Germinal center (tissue), 1 donor: ENCODE results near the gene ZNF764.
"Not testable (repeated sequence)": the region's sequence is repeated elsewhere in the genome, so short reads cannot be mapped to it uniquely, and the experiment has no call there.

ENCODE experiments used
- DNase-seq: peaks from one replicate; pipeline ENCODE4 v3.0.0; 2012; ENCODE audit warnings: mixed read lengths, low spot score

Gene ZNF764

DNA sequence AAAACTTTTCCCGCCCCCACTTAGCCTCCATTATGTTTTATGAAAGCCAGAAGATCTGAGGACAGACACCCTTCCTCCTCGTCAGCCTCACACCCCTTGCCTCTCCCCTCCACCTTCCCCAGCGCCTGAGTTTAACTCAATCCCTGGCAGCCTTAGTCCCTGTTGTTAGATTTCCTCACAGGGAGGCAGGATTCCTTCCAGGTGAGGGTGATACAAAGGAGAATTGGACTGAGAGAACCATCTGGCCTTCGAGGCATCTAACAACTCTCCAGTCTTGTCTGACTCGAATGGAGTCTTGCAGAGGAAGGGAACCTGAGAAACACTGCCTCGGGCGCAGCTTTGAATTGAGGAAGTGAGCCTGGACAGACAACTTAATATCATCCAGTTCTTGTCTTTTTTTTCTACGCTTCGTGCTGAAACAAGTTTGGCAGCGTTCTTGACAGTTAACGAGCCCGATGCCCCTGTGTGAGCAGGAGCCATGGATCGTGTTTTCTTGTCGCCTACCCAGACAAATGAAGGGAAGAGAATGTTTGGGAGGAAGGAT lies 30.5 kb downstream of the ZNF764 start:
- DNase-seq, result peak; percentile 82

DNA sequence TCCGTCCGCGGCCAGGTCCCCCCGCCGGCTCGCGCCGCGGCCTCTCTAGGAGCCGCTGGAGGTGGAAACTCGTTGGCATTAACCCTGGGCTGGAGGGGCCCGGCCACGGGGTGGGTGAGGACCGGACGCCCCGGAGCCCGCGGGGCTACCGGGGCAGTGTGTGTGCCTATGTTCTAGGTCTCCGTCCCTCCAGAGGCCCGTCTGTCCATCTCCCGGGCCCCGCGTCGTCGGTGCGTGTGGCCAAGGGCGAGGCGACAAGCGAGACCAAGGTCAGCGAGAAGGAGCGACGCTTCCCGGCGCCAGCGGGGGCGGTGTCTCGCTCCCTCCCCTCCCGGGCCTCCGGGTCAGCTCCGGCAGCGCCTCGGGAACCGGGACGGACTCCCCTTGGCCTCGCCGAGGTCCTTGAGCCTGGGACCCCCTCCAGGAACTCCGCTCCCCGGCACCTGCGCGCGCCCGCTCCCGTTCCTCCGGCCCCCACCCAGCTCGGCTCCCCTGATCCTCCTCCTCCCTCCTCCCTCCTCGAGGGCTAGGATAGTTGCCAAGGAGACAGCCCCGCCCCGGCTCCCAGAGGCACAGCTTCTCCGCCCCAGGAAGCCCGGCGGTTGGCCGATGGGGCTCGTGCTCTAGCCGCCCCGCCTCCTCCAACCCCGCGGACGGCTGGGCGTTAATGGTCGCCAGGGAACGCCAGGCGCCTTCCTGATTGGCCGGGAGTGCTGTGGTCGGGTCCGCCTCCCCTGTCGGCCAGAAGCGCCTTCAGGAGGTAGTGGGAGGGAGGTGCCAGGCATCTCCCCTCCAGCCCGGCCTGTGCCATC lies 31.1 kb downstream of the ZNF764 start:
- peak; percentile 95 for DNase-seq

DNA sequence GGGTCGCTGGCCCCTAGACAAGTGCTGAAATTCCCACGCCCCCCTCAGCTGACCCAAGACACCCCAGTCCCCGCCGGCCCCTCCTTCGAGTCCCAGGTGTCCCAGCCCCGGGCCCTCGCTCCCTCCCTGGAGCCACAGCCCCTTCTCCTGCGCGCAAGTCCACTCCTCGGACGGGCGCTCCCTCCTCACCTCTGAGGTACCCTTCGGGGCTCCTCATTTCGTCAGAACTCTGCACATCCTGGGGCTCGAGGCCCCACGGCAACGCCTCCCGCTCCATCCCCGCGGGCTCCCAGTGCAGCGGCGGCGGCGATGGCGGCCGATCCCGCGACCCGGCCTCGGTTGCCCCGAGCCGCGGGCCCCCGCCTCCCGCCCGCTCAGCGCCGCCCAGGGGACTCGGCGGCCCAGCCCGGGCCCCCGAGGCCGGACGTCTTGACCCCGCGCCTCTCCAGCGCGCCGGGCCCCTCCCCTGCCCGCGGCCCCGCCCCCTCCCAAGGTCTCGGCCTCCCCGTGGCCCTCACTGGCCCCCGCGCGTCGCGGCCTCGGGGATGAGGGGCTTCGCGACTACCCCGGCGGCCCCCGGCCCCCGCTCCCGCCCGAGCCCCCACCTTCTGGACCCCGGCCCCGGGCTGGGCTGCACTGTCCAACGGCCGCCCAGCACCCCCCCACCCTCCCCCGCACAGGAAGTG lies 31.9 kb downstream of the ZNF764 start, which contains the start of gene ZNF768:
ZNF768 (minus strand) TSS at position 430 of the 686 bp plus-strand sequence; CDS start at position 277, 153 bp downstream.
- DNase-seq, result peak; percentile 57

DNA sequence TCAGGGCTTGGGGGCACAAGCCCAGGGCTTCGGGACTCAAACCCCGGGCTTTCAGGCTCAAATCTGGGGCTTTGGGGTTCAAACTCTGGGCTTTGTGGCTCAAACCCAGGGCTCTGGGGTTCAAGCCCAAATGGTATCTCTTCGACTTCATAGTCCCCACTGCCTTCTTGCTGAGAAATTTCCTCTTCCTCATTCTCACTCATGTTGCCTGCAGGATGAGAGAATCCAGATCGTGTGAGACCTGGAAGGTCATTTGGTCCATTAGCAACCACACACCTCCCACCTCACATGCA lies 32.4 kb downstream of the ZNF764 start:
- DNase-seq, result no peak

DNA sequence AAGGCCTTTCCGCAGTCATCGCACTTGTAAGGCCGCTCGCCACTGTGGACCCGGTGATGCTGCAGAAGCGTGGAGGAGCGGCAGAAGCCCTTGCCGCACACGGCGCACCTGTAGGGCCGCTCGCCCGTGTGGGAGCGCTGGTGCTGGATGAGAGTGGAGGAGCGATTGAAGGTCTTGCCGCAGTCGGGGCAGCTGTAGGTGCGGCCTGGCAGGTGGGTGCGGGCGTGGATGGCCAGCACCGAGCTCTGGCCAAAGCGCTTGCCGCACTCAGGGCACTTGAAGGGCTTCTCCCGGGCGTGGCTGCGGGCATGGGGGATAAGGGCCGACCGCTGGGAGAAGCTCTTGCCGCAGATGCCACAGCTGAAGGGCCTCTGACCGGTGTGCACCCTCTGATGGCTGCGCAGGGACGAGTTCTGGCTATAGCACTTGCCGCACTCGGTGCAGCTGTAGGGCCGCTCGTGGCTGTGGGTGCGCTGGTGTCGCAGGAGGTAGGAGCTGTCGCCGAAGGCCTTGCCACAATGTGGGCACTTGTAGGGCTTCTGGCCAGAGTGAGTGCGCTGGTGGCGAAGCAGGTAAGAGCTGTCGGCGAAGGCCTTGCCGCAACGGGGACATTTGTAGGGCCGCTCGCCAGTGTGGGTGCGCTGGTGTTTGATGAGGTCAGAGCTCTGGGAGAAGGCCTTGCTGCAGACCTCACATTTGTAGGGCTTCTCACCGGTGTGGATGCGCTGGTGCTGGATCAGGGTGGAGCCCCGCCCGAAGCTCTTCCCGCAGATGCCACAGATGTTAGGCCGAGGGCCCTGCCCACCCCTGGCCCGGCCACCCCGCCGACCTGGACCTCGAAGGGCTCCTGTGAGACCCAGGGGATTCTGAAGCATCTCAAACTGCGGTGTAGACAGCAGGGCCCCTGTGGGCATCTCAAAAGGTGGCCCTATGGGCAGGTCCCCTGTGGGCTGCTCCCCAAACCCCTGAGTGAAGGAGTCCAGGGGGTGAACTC lies 33.3 kb downstream of the ZNF764 start:
- no peak for DNase-seq

DNA sequence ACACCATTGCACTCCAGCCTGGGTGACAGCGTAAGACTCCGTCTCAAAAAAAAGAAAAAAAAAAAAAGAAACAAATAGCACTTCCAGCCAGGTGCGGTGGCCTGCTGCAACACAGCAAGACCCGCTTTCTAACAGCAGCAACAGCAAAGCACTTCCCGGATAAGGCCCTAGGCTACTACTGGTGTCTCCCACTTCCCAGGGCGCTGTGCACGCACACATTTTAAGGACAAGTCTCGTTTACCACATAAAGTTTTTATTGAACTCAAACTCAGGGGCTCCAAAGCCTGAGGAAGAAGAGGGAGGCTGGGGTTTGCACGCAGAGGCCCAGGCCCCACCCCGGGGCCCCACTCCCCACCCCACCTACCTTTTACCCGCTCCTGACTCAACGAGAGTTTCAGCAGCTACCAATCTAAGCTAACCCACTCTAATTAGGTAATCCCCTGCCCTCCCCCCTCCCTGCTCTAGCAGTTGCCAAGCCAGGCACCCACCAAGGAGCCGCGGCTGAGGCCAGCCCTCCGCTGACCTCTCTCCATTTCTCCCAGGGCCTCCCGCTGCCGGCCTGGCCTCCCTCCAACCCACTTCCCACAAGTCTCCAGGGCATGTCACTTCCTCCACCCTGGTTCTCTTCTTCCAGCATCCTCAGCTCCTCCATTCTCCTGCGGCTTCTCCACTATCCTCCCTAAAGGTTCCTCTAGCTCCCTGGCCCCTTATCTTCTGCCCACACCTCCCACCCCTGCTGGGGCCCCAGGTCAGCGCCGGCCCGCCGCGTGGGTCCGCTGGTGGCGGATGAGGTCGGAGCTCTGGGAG lies 34.2 kb downstream of the ZNF764 start:
- DNase-seq, result no peak

DNA sequence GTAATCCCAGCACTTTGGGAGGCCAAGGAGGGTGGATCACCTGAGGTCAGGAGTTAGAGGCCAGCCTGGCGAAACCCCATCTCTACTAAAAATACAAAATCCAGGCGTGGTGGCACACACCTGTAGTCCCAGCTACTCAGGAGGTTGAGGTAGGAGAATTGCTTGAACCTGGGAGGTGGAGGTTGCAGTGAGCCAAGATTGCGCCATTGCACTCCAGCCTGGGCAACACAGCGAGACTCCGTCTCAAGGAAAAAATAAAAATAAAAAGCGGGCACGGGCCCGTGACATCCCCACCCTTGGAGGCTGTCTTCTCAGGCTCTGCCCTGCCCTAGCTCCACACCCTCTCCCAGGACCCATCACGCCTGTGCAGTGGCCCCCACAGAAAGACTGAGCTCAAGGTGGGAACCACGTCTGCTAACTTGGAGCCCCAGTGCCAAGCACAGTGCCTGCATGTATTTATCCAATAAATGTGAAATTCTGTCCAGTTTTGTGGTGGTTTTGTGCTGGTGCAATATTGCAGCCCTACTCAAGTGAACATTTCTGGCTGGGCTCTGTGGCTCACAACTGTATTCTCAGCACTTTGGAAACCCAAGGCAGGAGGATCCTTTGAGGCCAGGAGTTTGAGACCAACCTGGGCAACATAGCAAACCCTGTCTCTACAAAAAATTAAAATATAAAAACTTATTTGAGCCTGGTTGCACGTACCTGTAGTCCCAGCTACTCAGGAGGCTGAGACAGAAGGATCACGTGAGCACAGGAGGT lies 35.3 kb downstream of the ZNF764 start:
- DNase-seq, result not testable (repeated sequence)

DNA sequence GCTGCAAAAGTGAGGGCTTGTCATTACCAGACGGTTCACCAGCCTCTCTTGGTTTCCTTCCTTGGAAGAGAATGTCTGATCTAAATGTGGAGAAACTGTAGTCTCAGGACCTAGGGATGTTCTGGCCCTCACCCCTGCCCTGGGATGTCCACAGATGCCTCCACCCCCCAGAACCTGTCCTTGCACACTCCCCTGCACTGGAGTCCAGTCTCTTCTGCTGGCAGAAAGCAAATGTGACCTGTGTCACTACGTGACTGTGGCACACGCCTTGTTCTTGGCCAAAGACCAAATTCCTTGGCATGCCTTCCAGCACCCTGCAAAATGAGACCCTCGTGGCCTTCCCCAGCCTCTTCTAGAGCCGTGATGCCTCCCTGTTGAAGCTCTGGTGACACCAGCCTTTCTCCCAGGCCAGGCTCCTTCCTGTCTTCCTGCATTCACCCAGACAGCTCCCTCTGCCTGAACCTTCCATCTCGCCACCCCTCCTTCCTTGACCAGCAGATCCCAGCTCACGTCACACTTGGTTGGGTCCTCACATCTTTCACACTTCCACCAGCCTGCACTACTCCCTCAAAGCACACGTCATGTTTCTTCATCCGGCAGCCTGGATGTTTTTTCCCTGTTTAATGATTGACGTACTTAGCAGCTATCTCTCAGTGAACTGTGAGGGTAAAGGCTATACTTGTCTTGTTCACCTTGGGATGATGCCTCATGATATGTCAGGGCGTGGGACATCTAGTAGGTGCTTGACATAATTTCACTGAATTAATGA lies 36.1 kb downstream of the ZNF764 start:
- DNase-seq, result no peak

DNA sequence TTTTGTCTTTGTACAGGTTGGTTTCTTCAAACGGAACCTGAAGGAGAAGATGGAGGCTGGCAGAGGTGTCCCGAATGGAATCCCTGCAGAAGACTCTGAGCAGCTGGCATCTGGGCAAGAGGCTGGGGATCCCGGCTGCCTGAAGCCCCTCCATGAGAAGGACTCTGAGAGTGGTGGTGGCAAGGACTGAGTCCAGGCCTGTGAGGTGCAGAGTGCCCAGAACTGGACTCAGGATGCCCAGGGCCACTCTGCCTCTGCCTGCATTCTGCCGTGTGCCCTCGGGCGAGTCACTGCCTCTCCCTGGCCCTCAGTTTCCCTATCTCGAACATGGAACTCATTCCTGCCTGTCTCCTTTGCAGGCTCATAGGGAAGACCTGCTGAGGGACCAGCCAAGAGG lies 36.7 kb downstream of the ZNF764 start:
- no peak for DNase-seq

DNA sequence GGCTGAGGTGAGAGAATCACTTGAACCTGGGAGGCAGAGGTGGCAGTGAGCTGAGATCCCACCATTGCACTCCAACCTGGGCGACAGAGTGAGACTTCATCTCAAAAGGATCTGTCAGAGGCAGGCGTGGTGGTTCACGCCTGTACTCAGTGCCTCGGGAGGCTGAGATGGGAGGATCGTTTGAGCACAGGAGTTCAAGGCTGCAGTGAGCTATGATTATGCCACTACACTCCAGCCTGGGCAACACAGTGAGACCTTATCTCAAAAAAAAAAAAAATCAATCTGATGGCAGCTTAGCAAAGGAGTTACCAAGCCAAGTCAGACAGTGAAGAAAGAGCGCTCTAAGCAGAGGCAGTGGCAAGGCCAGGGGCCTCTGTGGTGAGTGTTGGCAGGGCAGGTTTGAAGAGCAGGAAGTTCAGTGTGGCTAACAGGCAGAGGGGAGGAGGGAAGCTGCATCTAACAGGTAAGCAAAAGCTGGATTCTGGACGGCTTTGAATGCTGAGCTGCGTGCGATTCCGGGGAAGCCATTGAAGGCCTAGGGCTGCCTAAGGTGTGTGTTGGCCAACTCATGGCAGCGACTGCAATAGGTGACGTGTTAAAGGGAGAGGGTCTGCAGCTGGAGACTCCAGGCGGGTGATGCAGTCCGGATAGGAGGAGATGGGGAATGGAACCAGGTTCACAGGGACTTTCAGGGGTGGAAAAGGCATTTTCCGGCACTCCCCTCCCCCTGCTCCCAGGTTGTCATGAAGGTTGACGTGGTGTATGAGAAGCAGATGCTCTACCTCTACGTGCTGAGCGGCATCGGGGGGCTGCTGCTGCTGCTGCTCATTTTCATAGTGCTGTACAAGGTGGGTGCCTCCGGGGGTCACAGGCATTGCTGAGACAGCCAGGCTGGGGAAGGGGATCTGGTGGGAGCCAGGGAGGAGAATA lies 38.8 kb downstream of the ZNF764 start:
- no peak for DNase-seq

DNA sequence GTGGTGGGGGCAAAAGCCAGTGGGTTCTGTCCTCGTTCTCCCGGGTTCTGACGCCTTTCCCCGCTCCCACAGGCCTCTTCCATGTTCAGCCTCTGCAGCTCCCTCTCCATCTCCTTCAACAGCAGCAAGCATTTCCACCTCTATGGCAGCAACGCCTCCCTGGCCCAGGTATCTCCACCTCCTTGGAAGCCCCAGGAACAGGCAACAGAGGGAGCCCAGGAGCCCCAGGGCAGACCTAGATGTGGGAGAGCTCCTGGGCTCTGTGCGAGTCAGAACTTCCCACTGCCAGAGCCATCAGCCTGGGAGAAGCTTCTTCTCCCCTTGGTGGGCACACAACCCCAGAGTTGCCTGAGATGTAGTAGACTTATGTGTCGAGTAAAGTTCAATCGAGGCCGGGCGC lies 39.6 kb downstream of the ZNF764 start:
- no peak for DNase-seq

DNA sequence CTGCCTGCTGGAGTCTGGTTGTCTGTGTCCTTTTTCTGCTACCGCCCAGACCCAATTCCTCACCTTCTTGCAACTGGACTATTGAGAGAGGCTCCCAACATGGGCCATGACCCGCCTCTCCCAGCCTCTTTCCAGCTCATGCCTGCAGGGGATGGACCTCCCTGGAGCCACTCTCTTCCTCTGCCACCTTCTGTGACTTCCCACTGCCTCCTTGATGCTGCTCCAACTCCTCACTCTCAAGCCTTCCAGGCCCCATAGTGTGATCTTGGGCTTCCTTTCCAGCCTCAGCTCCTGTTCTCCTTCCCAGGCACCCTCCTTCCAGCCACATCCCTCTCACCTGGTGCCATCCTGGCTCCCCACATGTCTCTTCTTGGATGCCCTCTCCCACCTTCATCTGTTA lies 42.9 kb downstream of the ZNF764 start:
- DNase-seq, result no peak

DNA sequence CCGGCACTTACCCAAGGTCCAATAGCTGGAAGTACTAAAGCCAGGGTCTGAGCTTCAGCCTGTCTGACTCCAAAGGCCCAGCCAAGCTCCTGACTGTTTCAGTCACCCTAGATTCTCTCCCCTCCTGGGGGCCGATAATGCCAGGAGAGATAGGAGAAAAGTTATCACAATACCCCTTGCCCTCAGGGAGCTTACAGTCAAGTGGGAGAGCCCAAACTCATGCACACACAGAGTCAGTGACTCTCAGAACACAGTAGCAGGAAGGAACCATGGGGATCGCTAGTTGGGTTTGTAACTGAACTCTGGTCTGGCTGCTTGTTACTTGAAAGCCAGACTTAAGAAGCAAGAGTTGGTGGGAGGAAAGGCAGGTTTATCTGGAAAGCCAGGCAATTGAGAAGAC lies 46.7 kb downstream of the ZNF764 start:
- no peak for DNase-seq

DNA sequence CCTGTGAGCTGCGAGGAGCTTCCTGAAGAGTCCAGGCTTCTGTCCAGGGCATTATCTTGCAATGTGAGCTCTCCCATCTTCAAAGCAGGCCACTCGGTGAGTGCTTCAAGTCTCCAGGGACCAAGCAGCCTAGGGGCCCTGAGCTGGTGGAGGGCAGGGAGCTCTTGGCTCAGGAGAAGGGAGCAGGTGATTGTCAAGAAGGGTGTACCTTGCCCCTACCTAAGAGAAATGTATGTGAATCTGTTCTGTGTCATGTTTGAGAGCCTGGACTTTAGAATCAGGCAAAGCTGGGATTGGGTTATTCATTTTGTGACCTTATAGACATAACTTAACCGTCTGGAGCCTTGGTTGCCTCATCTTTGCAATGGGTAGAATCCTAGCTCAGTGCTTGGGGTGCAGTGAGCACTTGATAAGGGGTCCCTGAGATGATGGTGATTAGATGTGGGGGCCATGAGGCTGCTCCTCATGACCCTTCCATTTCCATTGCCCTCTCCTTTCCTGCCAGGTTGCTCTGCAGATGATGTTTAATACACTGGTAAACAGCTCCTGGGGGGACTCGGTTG lies 47.7 kb downstream of the ZNF764 start:
- no peak for DNase-seq

DNA sequence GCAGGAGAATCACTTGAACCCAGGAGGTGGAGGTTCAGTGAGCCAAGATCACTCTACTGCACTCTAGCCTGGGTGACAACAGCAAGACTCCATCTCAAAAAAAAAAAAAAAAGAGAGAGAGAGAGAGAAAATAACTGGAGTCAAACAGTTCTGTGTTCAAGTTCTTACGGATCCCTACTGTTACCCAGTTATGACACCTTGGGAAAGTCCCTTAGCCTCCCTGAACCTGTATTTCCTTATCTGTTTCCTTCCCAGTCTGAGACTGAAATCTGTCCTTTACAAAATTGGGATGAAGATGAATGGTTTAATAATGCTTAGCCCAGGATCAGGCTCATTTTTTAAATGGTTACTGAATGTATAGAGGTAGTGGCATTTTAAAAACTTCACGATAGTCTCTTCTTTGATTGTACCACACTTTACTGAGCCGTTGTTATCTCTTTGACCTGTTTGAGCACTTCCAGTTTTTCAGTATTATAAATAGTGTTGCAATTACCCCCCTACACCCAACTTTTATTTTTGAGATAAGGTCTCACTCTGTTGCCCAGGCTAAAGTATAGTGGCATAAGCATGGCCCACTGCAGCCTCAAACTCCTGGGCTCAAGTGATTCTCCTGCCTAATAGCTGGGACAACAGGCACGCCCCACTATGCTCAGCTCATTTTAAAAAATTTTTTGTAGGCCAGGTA lies 49.0 kb downstream of the ZNF764 start:
- no peak for DNase-seq
